Progenitor cell of endocrine pancreas (in vitro differentiated cells): ENCODE data around the gene SLC27A2. TPM values are rescaled to one million over a fixed set of nuclear protein-coding genes. Genes with fewer than 3 reads are reported as not detected.

Source experiments
- DNase-seq: peaks from one replicate; pipeline ENCODE4 v3.0.0; 2021; ENCODE audit warnings: low spot score; ENCODE audit not compliant: unreplicated experiment
- H3K27ac Mint-ChIP-seq: 2 replicates; pipeline ENCODE4 v1.8.0; 2021; ENCODE audit warnings: mild to moderate bottlenecking, moderate library complexity, mixed read lengths
- H3K27me3 Mint-ChIP-seq: 2 replicates; pipeline ENCODE4 v1.8.0; 2021; ENCODE audit warnings: mixed read lengths
- H3K36me3 Mint-ChIP-seq: 2 replicates; pipeline ENCODE4 v1.8.0; 2022; ENCODE audit warnings: mixed read lengths; ENCODE audit not compliant: insufficient read depth
- H3K4me1 Mint-ChIP-seq: 2 replicates; pipeline ENCODE4 v1.8.0; 2021; ENCODE audit warnings: low read depth, mixed read lengths
- H3K4me3 Mint-ChIP-seq: 2 replicates; pipeline ENCODE4 v1.8.0; 2021; ENCODE audit warnings: low read depth, mild to moderate bottlenecking, moderate library complexity, mixed read lengths
- H3K9me3 Mint-ChIP-seq: 2 replicates; pipeline ENCODE4 v1.8.0; 2021; ENCODE audit warnings: low read depth, mixed read lengths
- CTCF ChIP-seq: fragments of 200-600 bp; sonication (generic); IDR thresholded peaks from one replicate; pipeline ENCODE4 v1.5.0; 2021; ENCODE audit warnings: antibody characterized with exemption, mild to moderate bottlenecking; ENCODE audit not compliant: unreplicated experiment
- total RNA-seq: library from RNA; stranded (reverse); gene quantifications from 2 replicates; pipeline ENCODE4 v1.2.1, GENCODE V29; 2021

The SLC27A2 gene
- total RNA-seq, 1 donor from 2014 or later: 10.6 TPM

GRCh38 chr15:50257332-50257731 lies 75.3 kb downstream of the SLC27A2 start:
- no peak for DNase-seq
- H3K4me1 Mint-ChIP-seq: peaks cover 6% of the 10 kb centered on the region
- H3K36me3 Mint-ChIP-seq: no peaks in the 10 kb centered on the region
- H3K4me3 Mint-ChIP-seq: no peak overlapping the region
- H3K27ac Mint-ChIP-seq: no peak overlapping the region
- peaks cover 7% of the 10 kb centered on the region for H3K27me3 Mint-ChIP-seq
- TF ChIP-seq CTCF: no peak
- H3K9me3 Mint-ChIP-seq: no peaks in the 10 kb centered on the region

- TF ChIP-seq CTCF: no peak
- no peak overlapping the region for H3K27ac Mint-ChIP-seq
- no peak for DNase-seq
- no peak overlapping the region for H3K4me3 Mint-ChIP-seq
- H3K27me3 Mint-ChIP-seq: peaks cover 7% of the 10 kb centered on the region
- no peaks in the 10 kb centered on the region for H3K9me3 Mint-ChIP-seq
- H3K36me3 Mint-ChIP-seq: no peaks in the 10 kb centered on the region
- peaks cover 6% of the 10 kb centered on the region for H3K4me1 Mint-ChIP-seq
Measured at GRCh38 chr15:50257924-50258323, 75.9 kb downstream of the SLC27A2 start.

GRCh38 chr15:50259276-50259675 lies 77.3 kb downstream of the SLC27A2 start:
- no peak overlapping the region for H3K4me3 Mint-ChIP-seq
- DNase-seq: no peak
- TF ChIP-seq CTCF: no peak
- peaks cover 6% of the 10 kb centered on the region for H3K4me1 Mint-ChIP-seq
- peaks cover 8% of the 10 kb centered on the region for H3K27me3 Mint-ChIP-seq
- H3K9me3 Mint-ChIP-seq: no peaks in the 10 kb centered on the region
- H3K36me3 Mint-ChIP-seq: no peaks in the 10 kb centered on the region
- no peak overlapping the region for H3K27ac Mint-ChIP-seq

DNA sequence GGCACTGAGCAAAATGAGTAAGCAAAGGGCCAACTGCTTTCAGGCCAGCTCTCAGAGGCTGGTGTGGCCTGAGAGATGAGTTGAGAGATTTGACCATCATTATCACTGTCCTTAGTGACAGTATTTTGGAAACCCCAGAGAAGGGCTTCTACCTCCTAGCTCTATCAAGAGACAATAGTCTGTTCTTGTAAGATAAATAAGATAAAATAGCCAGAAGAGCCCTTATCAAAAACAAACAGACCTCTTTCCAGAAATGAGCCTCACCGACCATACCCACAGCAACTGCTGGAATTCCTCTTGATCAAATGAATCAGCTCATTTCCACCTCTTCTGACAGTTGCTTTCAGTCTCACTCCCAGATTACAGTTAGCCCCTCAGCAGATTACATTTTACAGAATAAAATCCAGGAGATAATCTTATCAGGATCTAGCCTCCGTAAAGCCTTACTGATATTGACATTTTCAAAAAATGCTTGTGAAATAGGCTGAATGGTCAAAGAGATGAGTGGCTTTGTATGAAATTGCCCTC lies 79.0 kb downstream of the SLC27A2 start:
- H3K27me3 Mint-ChIP-seq: peaks cover 5% of the 10 kb centered on the region
- no peaks in the 10 kb centered on the region for H3K36me3 Mint-ChIP-seq
- peaks cover 6% of the 10 kb centered on the region for H3K4me1 Mint-ChIP-seq
- H3K27ac Mint-ChIP-seq: no peak overlapping the region
- no peak for DNase-seq
- H3K9me3 Mint-ChIP-seq: no peaks in the 10 kb centered on the region
- no peak for TF ChIP-seq CTCF
- no peak overlapping the region for H3K4me3 Mint-ChIP-seq

- no peaks in the 10 kb centered on the region for H3K9me3 Mint-ChIP-seq
Measured at GRCh38 chr15:50261981-50262380, 80.0 kb downstream of the SLC27A2 start.

More at GRCh38 chr15:50261981-50262380, 80.0 kb downstream of the SLC27A2 start:
- no peak for TF ChIP-seq CTCF
- Mint-ChIP-seq H3K4me1 (peaks cover 3% of the 10 kb centered on the region), H3K4me3 (no peak overlapping the region), H3K36me3 (no peaks in the 10 kb centered on the region), H3K27ac (no peak overlapping the region), H3K27me3 (peaks cover 5% of the 10 kb centered on the region)
- DNase-seq: no peak
